Frontal cortex (tissue), 4 donors: ENCODE measurements around the gene PRDX3. TPM values are rescaled to one million over a fixed set of nuclear protein-coding genes. Genes with fewer than 3 reads are reported as not detected.

Experiments used
- DNase-seq, 2 donors: peaks; one replicate each; pipeline ENCODE4 v3.0.0; 2012; ENCODE audit warnings: low spot score in 2 of 2
- FAIRE-seq: peaks from 2 replicates; lab custom pipeline; 2012; peaks lifted over from hg19 to GRCh38; lab: Jason Lieb, UNC
- total RNA-seq: library from RNA; depleted of rRNA; stranded (reverse); fragments of >200 nt; gene quantifications from one replicate; pipeline ENCODE4 v1.2.3, GENCODE V29; 2014
- donor health status: control.
- donor health status: control.
- donor health status: control.

The PRDX3 gene
- 113 TPM for total RNA-seq

DNA sequence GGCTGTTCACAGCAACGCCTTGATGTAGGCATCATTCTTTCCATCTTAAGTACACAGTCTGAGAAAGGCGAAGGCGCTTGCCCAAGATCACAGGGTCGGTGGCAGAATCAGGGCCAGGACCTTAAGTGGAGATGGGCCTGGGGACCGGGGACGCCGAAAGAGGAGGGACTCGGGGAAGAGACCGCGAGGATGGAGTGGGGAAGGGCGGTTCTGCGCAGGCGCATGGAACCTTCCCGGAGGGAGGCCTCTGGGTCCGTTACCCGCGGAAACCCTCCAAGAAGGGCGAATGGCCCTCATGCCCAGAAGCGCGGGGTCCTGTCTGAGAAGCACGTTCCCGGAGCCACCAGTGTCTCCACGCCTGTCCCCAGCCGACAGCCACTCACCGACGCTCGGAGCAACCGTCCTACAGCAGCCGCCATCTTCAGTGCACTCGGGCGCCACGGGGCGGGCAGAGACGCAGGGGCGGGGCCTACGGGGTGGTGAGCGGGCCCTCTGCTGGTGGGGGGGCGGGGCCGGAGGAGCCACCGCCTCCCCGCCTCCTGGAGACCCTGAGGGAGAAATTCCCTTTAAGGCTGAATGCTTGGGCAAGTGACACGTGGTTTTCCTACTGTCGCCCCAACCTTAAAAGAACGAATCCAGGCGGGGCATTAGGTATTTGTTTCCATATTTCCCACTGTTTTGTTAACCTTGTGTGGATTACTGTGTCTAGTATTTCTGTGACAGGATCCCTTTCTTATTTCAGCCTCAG is at the start of gene PRDX3:
Gene PRDX3 (minus strand): TSS at position 441 of the 748 bp plus-strand sequence. CDS start 22 bp downstream, at position 419.
- FAIRE-seq: no peak
- DNase-seq: peak; percentile 81 to 85

DNA sequence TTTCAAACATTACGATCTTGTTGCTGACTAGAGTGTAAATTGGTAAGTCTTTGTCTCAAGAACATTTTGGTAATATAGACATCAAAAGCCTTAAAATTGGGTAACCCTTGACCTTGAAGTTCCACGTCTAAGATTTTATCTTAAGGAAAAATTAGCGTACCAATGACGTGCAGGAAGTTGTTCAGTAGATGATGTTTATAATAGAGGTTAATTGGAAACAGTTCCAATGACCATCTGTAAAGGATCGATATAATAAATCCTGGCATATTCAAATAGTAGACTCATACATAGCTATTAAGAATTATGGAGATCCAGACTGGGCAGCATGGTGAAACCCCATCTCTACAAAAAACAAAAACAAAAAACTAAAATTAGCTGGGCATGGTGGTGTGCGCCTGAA is 49.2 kb upstream of the PRDX3 start:
- no peak for FAIRE-seq
- DNase-seq: no peak

- no peak for FAIRE-seq
Measured at GRCh38 chr10:119225083-119225658, 46.6 kb upstream of the PRDX3 start.

GRCh38 chr10:119222966-119223386 is 44.4 kb upstream of the PRDX3 start:
- FAIRE-seq (no peak), DNase-seq (no peak)

More at GRCh38 chr10:119225083-119225658, 46.6 kb upstream of the PRDX3 start:
- DNase-seq: no peak

- DNase-seq (no peak), FAIRE-seq (no peak)
Measured at GRCh38 chr10:119222537-119222936, 43.9 kb upstream of the PRDX3 start.

GRCh38 chr10:119221666-119222065 is 43.1 kb upstream of the PRDX3 start:
- no peak for FAIRE-seq
- no peak for DNase-seq

DNA sequence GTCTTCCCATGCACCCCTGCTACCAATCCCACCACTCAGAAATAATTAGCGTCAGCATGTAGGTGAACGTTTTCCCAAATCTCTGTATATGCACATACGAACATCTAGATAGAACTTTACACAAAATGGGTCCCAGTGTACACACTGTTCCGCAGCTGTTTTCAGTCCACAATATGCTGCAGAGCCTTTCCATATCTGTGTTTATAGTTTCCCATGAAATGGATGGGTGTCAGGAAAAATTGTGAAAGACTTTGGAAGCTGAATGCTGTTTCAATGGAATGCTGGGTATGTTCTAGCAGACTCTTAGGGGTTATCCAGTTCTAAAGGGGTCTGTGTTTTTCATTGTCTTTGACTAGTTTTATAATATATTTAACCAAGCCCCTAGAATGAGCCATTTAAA is 42.6 kb upstream of the PRDX3 start:
- DNase-seq (no peak), FAIRE-seq (no peak)

GRCh38 chr10:119219871-119220270 is 41.3 kb upstream of the PRDX3 start:
- no peak for FAIRE-seq

GRCh38 chr10:119217991-119218490 is 39.4 kb upstream of the PRDX3 start:
- FAIRE-seq: no peak

More at GRCh38 chr10:119219871-119220270, 41.3 kb upstream of the PRDX3 start:
- DNase-seq: no peak

DNA sequence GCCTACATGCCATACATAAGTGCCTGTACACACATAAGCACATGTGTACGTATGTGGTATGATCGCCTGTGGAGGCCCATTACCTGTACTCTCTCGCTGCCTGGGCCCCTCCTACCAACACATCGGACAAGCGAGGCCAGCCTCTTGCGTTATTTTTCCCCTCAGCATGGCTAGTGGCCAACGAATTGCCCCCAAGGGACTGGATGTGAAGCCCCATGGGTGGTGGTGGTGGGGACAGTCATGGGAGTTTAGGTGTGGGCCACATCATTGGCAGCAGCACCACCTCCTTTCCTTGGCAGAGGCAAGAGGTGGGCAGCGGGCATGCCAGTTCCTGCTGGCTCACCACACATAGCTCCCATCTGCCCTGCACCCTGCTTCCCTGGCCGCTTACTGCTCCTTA is 38.8 kb upstream of the PRDX3 start:
- FAIRE-seq (no peak), DNase-seq (no peak)

More at GRCh38 chr10:119217991-119218490, 39.4 kb upstream of the PRDX3 start:
- no peak for DNase-seq

DNA sequence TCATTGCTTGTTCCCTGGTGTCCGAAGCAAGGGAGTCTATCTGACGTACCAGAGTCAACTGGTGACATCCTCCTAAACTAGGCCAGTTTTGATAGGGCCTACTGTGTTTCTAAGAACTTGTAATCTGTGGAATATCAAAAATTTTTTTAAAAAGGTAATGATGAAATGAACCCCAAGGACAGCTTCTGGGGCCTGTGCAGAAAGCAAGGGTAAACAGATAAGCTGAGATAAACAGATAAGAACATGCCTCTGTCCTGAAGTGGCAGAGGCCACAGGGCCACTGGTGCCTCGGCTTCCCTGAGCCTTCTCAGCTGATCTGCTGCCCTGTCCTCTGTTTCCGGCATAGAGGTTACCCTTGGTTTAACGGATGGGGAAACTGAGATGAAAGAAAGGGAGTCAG is 37.5 kb upstream of the PRDX3 start:
- no peak for FAIRE-seq

GRCh38 chr10:119215371-119215770 is 36.8 kb upstream of the PRDX3 start:
- DNase-seq (no peak), FAIRE-seq (no peak)

More for the DNA sequence above, 37.5 kb upstream of the PRDX3 start:
- no peak for DNase-seq

- DNase-seq (no peak), FAIRE-seq (no peak)
Measured at GRCh38 chr10:119211625-119212441, 33.2 kb upstream of the PRDX3 start.

- no peak for DNase-seq
- no peak for FAIRE-seq
Measured at GRCh38 chr10:119211176-119211575, 32.6 kb upstream of the PRDX3 start.

GRCh38 chr10:119210633-119211032 is 32.0 kb upstream of the PRDX3 start:
- FAIRE-seq (no peak), DNase-seq (no peak)

GRCh38 chr10:119209736-119210355 is 31.2 kb upstream of the PRDX3 start:
- FAIRE-seq (no peak), DNase-seq (no peak)

DNA sequence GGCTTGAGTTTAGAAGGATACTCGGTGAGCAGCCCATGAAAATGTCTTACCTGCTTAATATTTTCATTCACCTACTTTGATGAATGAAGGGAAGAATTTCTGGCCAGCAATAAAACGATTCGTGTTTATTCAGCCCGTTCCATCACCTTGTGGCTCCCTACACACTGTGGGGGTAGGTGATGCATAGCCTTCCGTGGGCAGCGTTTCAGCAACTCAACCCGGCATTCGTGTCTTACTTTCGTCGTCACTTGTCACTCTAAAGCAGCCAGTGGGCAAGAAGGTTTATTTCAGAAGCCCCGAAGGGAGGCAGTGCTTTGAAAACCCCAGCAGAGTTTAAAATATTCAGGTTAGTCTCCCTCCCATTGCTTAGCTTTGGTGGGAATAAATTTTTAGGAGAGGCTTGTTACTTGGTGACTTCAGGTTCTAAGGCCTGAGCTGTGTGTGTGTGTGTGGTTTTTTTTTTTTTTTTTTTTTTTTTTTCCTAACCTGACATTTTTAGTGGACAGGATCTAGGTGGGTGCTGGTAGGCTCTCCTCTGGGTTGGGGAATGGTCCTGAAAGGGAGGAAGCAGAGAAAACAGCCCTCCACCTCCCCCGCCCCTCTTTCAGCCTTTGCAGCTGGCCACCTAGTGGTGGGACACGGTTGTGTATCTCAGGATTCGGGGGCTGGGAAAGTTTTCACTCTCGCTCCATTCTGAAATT is 30.6 kb upstream of the PRDX3 start:
- FAIRE-seq (no peak), DNase-seq (peak; percentile 37 to 48)

DNA sequence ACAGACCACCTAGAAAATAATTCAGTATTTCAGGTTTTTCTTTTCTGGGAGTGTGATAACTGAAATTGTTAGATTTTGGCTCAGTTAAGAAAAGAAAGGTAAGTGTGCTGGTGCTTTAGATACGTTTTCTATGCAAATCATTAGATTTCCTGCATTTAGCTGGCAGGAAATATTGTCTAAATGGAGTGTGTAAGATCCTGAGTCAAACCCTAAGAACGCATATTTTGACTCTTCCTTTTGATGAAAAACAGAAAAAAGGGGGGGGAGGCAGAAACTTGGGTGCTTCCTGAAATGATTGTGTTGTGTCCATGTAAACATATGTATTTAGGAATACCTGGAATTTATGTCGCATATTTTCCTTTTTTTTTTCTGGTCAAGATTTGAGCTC is 29.9 kb upstream of the PRDX3 start:
- FAIRE-seq (no peak), DNase-seq (peak in 1 of 2 donors; percentile 26)
